Ishikawa (cell line): ENCODE results near the gene MAG.
A peak's percentile ranks its signal among the peaks of the same experiment; 100 is the strongest.

Experiments used
- CEBPB ChIP-seq: IDR thresholded peaks from 2 replicates; pipeline ENCODE4 v1.6.1; 2012
- CREB1 ChIP-seq: IDR thresholded peaks from 2 replicates; pipeline ENCODE4 v1.6.1; 2012; ENCODE audit warnings: low read depth
- EGR1 ChIP-seq: IDR thresholded peaks from 2 replicates; pipeline ENCODE4 v1.6.1; 2012
- EP300 ChIP-seq: IDR thresholded peaks from 2 replicates; pipeline ENCODE4 v1.6.1; 2012; ENCODE audit warnings: borderline replicate concordance
- FOXM1 ChIP-seq: IDR thresholded peaks from 2 replicates; pipeline ENCODE4 v1.6.1; 2012; ENCODE audit warnings: low read depth, borderline replicate concordance
- NFIC ChIP-seq: IDR thresholded peaks from 2 replicates; pipeline ENCODE4 v1.6.1; 2012
- RAD21 ChIP-seq: IDR thresholded peaks from 2 replicates; pipeline ENCODE4 v1.6.1; 2012; ENCODE audit warnings: low read depth
- TAF1 ChIP-seq: IDR thresholded peaks from 2 replicates; pipeline ENCODE4 v1.6.1; 2012; ENCODE audit warnings: low read depth, mild to moderate bottlenecking
- TCF12 ChIP-seq: IDR thresholded peaks from 2 replicates; pipeline ENCODE4 v1.6.1; 2012; ENCODE audit warnings: low read depth
- TEAD4 ChIP-seq: IDR thresholded peaks from 2 replicates; pipeline ENCODE4 v1.6.1; 2012
- YY1 ChIP-seq: IDR thresholded peaks from 2 replicates; pipeline ENCODE4 v1.6.1; 2012; ENCODE audit warnings: low read depth
- ZBTB7A ChIP-seq: IDR thresholded peaks from 2 replicates; pipeline ENCODE4 v1.6.1; 2012; ENCODE audit warnings: low read depth
- TF ChIP-seq, protein P1 (sequence below): IDR thresholded peaks from 2 replicates; pipeline ENCODE4 v1.6.1; 2012
- TF ChIP-seq, protein P2 (sequence below): IDR thresholded peaks from 2 replicates; pipeline ENCODE4 v1.6.1; 2012
- TF ChIP-seq, protein P3 (sequence below): IDR thresholded peaks from 2 replicates; pipeline ENCODE4 v1.6.1; 2012; ENCODE audit warnings: low read depth, mild to moderate bottlenecking

Gene MAG

DNA sequence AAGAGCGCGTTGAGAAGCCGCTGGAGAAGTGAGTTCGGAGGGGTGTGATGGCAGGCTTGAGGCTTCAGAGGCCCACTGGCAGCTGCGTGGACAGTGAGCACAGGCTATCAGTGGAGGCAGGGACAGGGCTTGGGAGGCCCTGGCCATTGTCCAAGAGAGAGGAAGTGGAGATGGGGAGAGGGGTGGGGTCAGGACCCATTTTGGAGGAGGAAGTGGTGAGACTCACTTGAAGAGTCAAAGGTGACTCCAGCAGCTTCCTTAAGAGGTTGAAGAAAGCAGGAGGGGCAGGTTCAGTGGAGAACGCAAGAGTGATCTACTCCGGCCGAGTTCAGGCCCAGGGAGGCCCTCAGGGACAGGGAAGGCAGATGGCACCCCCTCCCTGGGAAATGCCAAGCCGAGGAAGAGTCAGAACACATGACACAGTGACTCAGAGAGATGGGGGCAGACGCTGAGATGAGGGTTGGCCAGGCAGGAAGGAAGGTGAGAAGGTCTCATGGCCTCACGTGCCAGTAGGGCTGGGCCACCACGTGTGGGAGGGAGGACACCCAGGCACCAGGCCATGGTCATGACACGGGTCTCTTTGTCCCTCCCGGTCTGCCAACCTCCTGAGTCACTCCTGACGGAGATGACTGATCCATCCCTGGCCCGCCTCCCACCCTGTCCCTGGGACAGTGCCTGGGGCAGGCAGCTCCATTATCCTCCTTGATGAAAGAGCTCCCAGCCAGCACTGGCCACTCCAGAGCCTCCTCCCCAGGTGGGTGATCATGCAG, 26.9 kb downstream of the MAG start:
- TF ChIP-seq ZBTB7A, result no peak
- TF ChIP-seq, protein P1, sequence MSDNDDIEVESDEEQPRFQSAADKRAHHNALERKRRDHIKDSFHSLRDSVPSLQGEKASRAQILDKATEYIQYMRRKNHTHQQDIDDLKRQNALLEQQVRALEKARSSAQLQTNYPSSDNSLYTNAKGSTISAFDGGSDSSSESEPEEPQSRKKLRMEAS, result peak; percentile 55
- TF ChIP-seq, protein P2, sequence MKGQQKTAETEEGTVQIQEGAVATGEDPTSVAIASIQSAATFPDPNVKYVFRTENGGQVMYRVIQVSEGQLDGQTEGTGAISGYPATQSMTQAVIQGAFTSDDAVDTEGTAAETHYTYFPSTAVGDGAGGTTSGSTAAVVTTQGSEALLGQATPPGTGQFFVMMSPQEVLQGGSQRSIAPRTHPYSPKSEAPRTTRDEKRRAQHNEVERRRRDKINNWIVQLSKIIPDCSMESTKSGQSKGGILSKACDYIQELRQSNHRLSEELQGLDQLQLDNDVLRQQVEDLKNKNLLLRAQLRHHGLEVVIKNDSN, result peak; percentile 35; the same call in 1 of the 2 replicates
- no peak for TF ChIP-seq TEAD4

DNA sequence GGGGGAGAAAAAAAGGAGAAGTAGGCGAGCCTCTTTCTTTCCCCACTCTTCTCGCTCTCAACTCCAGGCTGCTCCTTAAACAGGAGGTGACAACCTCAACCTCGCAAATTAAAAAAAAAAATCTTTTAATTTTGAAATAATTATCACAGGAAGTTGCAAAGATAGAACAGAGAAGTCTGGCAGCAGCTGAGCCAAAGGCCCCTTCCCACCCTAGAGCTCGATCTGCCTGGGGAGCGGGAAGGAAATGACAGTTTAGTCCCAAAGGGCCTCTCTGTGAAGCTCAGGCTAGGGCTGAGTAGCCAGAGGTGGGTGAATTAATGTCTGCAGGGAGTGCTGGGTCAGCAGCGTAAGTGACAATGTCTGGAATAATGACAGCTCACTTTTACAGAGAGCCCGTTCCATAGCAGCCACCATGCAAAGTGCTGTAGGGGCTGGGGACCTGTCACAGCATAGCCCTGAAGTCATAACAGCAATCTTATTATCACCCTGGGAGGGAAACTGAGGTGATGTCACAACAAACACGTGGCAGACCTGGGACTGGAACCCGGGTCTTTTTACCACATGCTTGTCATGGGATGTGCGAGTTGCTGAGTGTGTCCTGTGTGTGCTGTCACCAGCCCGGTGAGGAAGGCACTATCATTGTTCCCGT, 28.2 kb downstream of the MAG start:
- TF ChIP-seq, protein P2, result no peak
- TF ChIP-seq, protein P3, sequence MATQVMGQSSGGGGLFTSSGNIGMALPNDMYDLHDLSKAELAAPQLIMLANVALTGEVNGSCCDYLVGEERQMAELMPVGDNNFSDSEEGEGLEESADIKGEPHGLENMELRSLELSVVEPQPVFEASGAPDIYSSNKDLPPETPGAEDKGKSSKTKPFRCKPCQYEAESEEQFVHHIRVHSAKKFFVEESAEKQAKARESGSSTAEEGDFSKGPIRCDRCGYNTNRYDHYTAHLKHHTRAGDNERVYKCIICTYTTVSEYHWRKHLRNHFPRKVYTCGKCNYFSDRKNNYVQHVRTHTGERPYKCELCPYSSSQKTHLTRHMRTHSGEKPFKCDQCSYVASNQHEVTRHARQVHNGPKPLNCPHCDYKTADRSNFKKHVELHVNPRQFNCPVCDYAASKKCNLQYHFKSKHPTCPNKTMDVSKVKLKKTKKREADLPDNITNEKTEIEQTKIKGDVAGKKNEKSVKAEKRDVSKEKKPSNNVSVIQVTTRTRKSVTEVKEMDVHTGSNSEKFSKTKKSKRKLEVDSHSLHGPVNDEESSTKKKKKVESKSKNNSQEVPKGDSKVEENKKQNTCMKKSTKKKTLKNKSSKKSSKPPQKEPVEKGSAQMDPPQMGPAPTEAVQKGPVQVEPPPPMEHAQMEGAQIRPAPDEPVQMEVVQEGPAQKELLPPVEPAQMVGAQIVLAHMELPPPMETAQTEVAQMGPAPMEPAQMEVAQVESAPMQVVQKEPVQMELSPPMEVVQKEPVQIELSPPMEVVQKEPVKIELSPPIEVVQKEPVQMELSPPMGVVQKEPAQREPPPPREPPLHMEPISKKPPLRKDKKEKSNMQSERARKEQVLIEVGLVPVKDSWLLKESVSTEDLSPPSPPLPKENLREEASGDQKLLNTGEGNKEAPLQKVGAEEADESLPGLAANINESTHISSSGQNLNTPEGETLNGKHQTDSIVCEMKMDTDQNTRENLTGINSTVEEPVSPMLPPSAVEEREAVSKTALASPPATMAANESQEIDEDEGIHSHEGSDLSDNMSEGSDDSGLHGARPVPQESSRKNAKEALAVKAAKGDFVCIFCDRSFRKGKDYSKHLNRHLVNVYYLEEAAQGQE, result no peak
- TF ChIP-seq ZBTB7A (no peak), EGR1 (no peak), CREB1 (no peak), RAD21 (no peak), CEBPB (no peak), NFIC (no peak), TAF1 (no peak), EP300 (no peak), FOXM1 (no peak), YY1 (no peak), TEAD4 (no peak)

DNA sequence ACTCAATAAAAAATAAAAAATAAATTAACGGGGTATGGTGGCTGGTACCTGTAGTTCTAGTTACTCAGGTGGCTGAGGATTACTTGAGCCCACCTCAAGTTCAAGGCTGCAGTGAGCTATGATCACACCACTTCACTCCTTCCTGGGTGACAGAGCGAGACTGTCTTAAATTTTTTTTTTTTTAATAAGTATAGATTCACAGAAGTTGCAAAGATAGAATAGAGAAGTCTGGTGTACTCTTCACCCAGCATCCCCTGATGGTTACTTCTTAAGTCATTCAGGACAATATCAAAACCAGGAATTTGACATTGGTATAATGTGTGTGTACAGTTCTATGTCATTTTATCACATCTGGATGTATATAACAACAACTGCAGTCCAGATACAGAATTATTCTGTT, 29.3 kb downstream of the MAG start:
- TF ChIP-seq RAD21 (no peak), EP300 (no peak), EGR1 (no peak), TAF1 (no peak), FOXM1 (no peak), TCF12 (no peak), CEBPB (no peak), YY1 (no peak)
- TF ChIP-seq, protein P2, result no peak
- TF ChIP-seq, protein P3, result no peak

DNA sequence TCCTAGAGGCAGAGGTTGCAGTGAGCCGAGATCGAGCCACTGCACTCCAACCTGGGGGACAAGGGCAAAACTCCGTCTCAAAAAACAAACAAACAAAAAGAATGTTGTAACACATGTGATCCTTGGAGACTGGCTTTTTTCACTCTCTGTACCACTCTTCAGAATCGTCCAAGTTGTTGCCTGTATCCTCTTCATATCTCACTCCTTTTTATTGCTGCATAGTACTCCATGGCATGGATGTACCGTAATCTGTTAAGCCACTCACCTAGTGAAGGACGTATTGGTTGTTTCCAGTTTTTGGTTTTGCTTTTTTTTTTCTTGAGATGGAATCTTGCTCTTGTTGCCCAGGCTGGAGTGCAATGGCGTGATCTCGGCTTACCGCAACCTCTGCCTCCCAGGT, 30.1 kb downstream of the MAG start:
- no peak for TF ChIP-seq TEAD4
- TF ChIP-seq CREB1, result no peak
- TF ChIP-seq EP300, result no peak
- no peak for TF ChIP-seq EGR1
- TF ChIP-seq TCF12, result no peak
- no peak for TF ChIP-seq CEBPB

DNA sequence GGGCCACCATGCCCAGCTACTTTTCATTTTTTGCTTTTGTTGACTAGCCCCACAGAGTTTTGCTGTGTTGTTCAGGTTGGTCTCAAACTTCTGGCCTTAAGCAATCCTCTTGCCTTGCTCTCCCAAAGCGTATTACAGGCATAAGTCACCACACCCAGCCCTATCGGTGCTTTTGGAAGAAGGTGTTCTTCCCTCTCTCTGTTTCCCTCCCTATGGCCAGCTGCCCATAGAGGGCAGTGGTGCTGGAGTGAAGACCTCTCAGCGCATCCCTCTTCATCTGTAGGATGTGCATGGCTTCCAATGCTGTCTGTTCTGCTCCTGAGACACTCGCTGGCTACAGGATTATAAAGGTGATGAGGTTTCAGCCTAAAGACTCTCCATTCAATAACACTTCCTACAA, 35.7 kb downstream of the MAG start:
- TF ChIP-seq EGR1 (no peak), NFIC (no peak), RAD21 (no peak), FOXM1 (no peak), CEBPB (no peak), ZBTB7A (no peak), CREB1 (no peak), TAF1 (no peak), YY1 (no peak), TEAD4 (no peak), TCF12 (no peak), EP300 (no peak)
- TF ChIP-seq, protein P2, result no peak
- TF ChIP-seq, protein P1, result no peak
- TF ChIP-seq, protein P3, result no peak
